Activated B cell treated with CpG ODN at 0.5 μM for 24 hours (primary cell): ENCODE results near the gene INPP4A. TPM values are rescaled to one million over a fixed set of nuclear protein-coding genes. Genes with fewer than 3 reads are reported as not detected.

ENCODE experiments used
- ATAC-seq: fragments of 200-7000 bp; cut with Tn5 transposase; one replicate; pipeline ENCODE4 v1.10.0; 2021; ENCODE audit warnings: low read depth, mild to moderate bottlenecking, moderate library complexity
- CTCF ChIA-PET: fragments of 350-600 bp; sonication (Branson Sonifier 250); formaldehyde crosslinking; loops from one replicate; lab custom pipeline; 2021; ENCODE audit warnings: antibody characterized with exemption; lab: Charles Lee
- POLR2A ChIA-PET: fragments of 350-600 bp; sonication (Branson Sonifier 250); formaldehyde crosslinking; loops from one replicate; lab custom pipeline; 2021; ENCODE audit warnings: antibody characterized with exemption; lab: Charles Lee
- DNase-seq: peaks from one replicate; pipeline ENCODE4 v3.0.0; 2022
- H3K27ac Mint-ChIP-seq: one replicate; pipeline ENCODE4 v1.8.0; 2020; ENCODE audit warnings: mixed read lengths
- H3K27me3 Mint-ChIP-seq: one replicate; pipeline ENCODE4 v1.8.0; 2021; ENCODE audit warnings: mixed read lengths
- H3K36me3 Mint-ChIP-seq: one replicate; pipeline ENCODE4 v1.8.0; 2021; ENCODE audit warnings: low read depth, mixed read lengths
- H3K4me1 Mint-ChIP-seq: one replicate; pipeline ENCODE4 v1.8.0; 2021; ENCODE audit warnings: mixed read lengths
- H3K4me3 Mint-ChIP-seq: one replicate; pipeline ENCODE4 v1.8.0; 2020; ENCODE audit warnings: mild to moderate bottlenecking, mixed read lengths
- H3K9me3 Mint-ChIP-seq: one replicate; pipeline ENCODE4 v1.8.0; 2020; ENCODE audit warnings: mixed read lengths
- intact Hi-C: fragments of 100-400 bp; cut with micrococcal nuclease; formaldehyde crosslinking; loops from one replicate; pipeline ENCODE4 v1.15.1; 2024
- total RNA-seq: library from RNA; stranded (reverse); gene quantifications from 2 replicates; pipeline ENCODE4 v1.2.3, GENCODE V29; 2022
- TF ChIP-seq, protein P1 (sequence below): fragments of 200-600 bp; IDR thresholded peaks from one replicate; pipeline ENCODE4 v1.8.0; 2022; ENCODE audit warnings: antibody characterized with exemption, mild to moderate bottlenecking

Gene INPP4A
- total RNA-seq, 1 donor from 2014 or later = 26.6 TPM

DNA sequence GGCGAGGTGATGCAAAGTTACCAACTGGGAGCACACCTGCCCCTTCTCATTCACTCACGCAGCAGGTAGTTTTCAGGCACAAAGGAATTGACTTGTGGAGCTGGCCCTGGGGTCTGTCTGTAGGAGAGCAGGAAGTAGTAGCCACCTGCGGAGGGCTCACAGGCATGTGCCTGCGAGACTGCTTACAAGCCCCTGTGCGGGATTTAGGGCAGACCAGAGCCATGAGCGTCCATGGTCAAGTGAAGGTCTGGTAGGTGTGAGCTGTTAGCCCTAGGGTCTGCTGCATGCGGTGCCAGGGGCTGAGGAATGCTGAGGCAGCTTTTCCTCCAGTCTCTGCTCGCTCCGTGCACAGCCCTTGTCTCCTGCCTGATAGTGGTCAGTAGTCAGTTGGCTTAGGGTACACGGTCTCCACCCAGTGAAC is 18.9 kb downstream of the INPP4A start:
- Mint-ChIP-seq H3K27ac (peak overlapping the region; percentile 94), H3K4me3 (peak overlapping the region; percentile 71), H3K36me3 (no peaks in the 10 kb centered on the region), H3K4me1 (peaks cover 81% of the 10 kb centered on the region), H3K27me3 (no peaks in the 10 kb centered on the region), H3K9me3 (peaks cover 3% of the 10 kb centered on the region)
- ChIA-PET CTCF (interaction anchor here (1.8 to 1.9 kb wide), 2 partner anchors 12 to 24 kb away, joined by 7 to 11 read pairs; no protein-coding TSS in a partner anchor), POLR2A (interaction anchor here (0.9 to 2.9 kb wide), 7 partner anchors 8 to 145 kb away, joined by 4 to 11 read pairs (median 5); partner anchors contain the start of genes COA5 and UNC50)
- DNase-seq = no peak
- intact Hi-C loops = loop anchor here (5.0 kb wide), 1 partner anchor 874 kb away; the partner anchor contains the start of genes EIF5B and TXNDC9
- no peak for ATAC-seq
- TF ChIP-seq, protein P1, sequence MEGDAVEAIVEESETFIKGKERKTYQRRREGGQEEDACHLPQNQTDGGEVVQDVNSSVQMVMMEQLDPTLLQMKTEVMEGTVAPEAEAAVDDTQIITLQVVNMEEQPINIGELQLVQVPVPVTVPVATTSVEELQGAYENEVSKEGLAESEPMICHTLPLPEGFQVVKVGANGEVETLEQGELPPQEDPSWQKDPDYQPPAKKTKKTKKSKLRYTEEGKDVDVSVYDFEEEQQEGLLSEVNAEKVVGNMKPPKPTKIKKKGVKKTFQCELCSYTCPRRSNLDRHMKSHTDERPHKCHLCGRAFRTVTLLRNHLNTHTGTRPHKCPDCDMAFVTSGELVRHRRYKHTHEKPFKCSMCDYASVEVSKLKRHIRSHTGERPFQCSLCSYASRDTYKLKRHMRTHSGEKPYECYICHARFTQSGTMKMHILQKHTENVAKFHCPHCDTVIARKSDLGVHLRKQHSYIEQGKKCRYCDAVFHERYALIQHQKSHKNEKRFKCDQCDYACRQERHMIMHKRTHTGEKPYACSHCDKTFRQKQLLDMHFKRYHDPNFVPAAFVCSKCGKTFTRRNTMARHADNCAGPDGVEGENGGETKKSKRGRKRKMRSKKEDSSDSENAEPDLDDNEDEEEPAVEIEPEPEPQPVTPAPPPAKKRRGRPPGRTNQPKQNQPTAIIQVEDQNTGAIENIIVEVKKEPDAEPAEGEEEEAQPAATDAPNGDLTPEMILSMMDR = no peak

DNA sequence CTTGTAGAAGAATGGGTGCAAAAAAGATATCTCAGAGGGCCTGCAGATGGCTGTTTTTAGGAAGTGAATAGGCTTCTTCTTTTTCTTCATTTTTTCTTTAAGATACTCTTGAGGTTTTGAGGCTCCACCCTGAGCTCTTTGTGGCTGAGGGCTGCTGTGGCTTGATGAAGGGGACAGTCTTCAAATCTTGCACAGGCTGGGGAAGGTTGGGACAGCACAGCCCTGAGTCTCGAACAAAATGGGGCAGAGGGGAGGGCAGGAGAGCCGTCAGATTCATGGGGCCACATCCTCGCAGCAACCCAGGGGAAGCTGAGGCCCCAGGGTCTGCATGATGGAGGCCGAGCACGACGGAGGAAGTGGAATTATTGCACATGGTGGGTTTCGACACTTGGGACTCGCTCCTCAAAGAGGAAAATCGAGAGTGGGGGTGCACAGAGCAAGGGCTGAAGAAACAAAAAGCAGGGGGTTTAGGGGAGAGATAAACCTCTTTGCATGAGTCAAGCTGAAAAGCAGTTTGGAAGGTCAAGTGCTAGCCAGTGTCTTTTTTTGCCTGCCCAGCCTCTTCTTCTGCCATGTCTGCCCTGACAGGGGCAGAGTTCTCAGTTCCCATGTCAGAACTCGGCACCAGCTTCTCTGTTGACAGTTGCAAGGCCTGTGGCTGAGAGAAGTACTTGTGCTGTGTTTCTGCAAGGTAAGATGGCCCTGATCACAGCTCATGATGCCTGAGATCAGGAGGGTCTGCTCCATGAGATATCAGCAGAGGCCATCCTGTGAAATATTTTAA is 19.5 kb downstream of the INPP4A start:
- TF ChIP-seq, protein P1 = no peak
- Mint-ChIP-seq H3K27me3 (no peaks in the 10 kb centered on the region), H3K4me1 (peaks cover 81% of the 10 kb centered on the region), H3K36me3 (no peaks in the 10 kb centered on the region), H3K27ac (peak overlapping the region; percentile 94), H3K9me3 (peaks cover 3% of the 10 kb centered on the region), H3K4me3 (peak overlapping the region; percentile 71)
- intact Hi-C loops = loop anchor here (5.0 kb wide), 1 partner anchor 873 kb away; the partner anchor contains the start of genes EIF5B and TXNDC9
- ChIA-PET CTCF (interaction anchor here (1.2 to 1.9 kb wide), 4 partner anchors 8 to 24 kb away, joined by 3 to 11 read pairs (median 6); no protein-coding TSS in a partner anchor), POLR2A (interaction anchor here (0.8 to 2.9 kb wide), 9 partner anchors 8 to 145 kb away, joined by 3 to 11 read pairs (median 5); partner anchors contain the start of genes COA5 and UNC50)
- ATAC-seq = peak; percentile 10
- no peak for DNase-seq

DNA sequence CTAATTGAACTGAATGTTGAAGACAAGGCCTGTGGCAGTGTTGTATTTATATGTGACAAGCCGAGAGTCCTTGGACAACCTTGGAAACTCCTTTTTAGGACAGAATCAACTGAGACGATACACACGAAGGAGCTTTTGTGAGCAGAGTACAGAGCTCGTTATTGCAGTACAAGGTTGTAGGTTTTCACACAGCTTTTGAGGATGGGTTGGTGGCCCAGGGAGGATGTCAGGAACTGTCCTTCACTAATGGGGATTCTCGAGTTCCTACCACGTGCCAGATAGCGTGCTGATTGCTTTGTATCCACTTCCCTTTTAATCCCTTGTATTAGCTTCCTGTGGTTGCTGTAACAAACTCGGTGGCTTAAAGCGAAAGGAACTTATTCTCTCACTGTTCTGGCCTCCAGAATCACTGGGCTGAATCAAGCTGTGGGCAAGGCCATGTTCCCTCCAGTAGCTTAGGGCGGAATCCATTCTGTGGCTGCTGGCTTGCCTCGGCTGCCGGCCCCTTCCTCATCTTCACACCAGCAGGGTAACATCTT is 20.2 kb downstream of the INPP4A start:
- Mint-ChIP-seq H3K27me3 (no peaks in the 10 kb centered on the region), H3K36me3 (no peaks in the 10 kb centered on the region), H3K27ac (peak overlapping the region; percentile 94), H3K9me3 (peaks cover 3% of the 10 kb centered on the region), H3K4me3 (peak overlapping the region; percentile 56), H3K4me1 (peaks cover 75% of the 10 kb centered on the region)
- intact Hi-C loops = loop anchor here (1.0 to 5.0 kb wide), 5 partner anchors 10 to 872 kb away; partner anchors contain the start of genes EIF5B, INPP4A and TXNDC9
- CTCF ChIA-PET = interaction anchor here (1.2 to 1.9 kb wide), 3 partner anchors 9 to 23 kb away, joined by 3 to 11 read pairs (median 4); no protein-coding TSS in a partner anchor
- POLR2A ChIA-PET = interaction anchor here (0.8 to 2.9 kb wide), 7 partner anchors 9 to 23 kb away, joined by 3 to 11 read pairs (median 6); no protein-coding TSS in a partner anchor
- DNase-seq (no peak), ATAC-seq (peak; percentile 59)
- TF ChIP-seq, protein P1 = no peak

DNA sequence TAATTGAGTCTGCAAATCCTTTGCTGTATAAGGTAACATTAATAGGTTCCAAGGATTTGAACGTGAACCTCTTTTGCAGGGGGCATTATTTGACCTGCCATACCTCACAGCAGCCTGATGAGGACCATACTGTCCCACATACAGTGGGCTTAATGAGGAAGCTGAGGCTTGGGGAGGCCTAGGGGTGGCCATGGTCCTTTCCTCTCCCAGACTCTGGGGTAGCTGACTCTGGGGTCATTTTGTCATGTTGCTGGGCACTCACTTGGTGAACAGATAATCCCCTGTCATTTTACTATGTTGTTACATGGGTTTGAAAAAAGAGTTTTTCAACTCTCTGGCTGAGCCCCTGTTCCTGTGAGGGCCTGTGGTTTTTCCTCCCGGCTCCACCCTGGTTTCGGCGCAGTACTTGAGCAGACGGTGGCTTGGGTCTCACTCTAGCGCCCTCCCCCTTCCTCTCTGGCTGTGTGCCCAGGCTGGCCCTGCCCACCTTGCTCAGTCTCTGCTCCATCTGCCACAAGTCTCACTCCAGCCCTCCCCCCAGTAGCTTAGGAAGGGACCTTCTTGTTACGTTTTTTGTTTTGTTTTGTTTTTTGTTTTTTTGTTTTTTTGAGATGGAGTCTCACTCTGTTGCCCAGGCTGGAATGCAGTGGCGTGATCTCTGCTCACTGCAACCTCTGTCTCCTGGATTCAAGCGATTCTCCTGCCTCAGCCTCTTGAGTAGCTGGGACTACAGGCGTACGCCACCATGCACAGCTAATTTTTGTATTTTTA is 21.0 kb downstream of the INPP4A start:
- ATAC-seq = peak; percentile 13
- no peaks in the 10 kb centered on the region for H3K27me3 Mint-ChIP-seq
- POLR2A ChIA-PET = interaction anchor here (0.8 to 2.9 kb wide), 5 partner anchors 9 to 19 kb away, joined by 3 to 11 read pairs (median 6); no protein-coding TSS in a partner anchor
- no peaks in the 10 kb centered on the region for H3K36me3 Mint-ChIP-seq
- H3K4me1 Mint-ChIP-seq = peaks cover 70% of the 10 kb centered on the region
- CTCF ChIA-PET = interaction anchor here (1.9 kb wide), 1 partner anchor 22 kb away, joined by 11 read pairs; no protein-coding TSS in a partner anchor
- peak overlapping the region; percentile 94 for H3K27ac Mint-ChIP-seq
- TF ChIP-seq, protein P1 = no peak
- no peak for DNase-seq
- H3K4me3 Mint-ChIP-seq = peak overlapping the region; percentile 56
- H3K9me3 Mint-ChIP-seq = peaks cover 3% of the 10 kb centered on the region
- intact Hi-C loops = loop anchor here (1.0 kb wide), 4 partner anchors 10 to 21 kb away; partner anchors contain the start of gene INPP4A
